Skeletal muscle cell (primary cell): ENCODE results near the gene MDC1.

Source experiments
- DNase-seq: peaks from one replicate; pipeline ENCODE4 v3.0.0-alpha.2; 2010; ENCODE audit warnings: low read depth
- H3K4me3 ChIP-seq: 2 replicates; pipeline ENCODE4 v1.5.1; 2011; ENCODE audit warnings: low read depth, mild to moderate bottlenecking, control low read depth, low read length, moderate library complexity

The MDC1 gene

GRCh38 chr6:30654798-30655742 lies 62.0 kb downstream of the MDC1 start:
- no peak for DNase-seq
- no peak overlapping the region for H3K4me3 ChIP-seq

- no peak for DNase-seq
These were observed 65.9 kb downstream of the MDC1 start for GRCh38 chr6:30651143-30651542.

More at GRCh38 chr6:30651143-30651542, 65.9 kb downstream of the MDC1 start:
- no peak overlapping the region for H3K4me3 ChIP-seq
